Caco-2 (cell line): ENCODE measurements around the gene ADRA2C. TPM values are rescaled to one million over a fixed set of nuclear protein-coding genes. Genes with fewer than 3 reads are reported as not detected.

ENCODE experiments used
- BruUV-seq: library from RNA; stranded (reverse); fragments of 400-500 nt; replicated peaks from 2 replicates; lab custom pipeline; 2021; lab: Mats Ljungman, UMichigan
- CTCF ChIA-PET: fragments of 300-600 bp; sonication (Branson Sonifier 250); formaldehyde crosslinking; loops from one replicate; lab custom pipeline; 2022; ENCODE audit warnings: antibody characterized with exemption; lab: Charles Lee
- POLR2A ChIA-PET: fragments of 300-600 bp; sonication (Branson Sonifier 250); formaldehyde crosslinking; loops from one replicate; lab custom pipeline; 2022; ENCODE audit warnings: antibody characterized with exemption; lab: Charles Lee
- DNase-seq, 2 experiments: peaks; one replicate each; pipeline versions ENCODE4 v3.0.0 to v3.0.0-alpha.2; 2020 to 2022
- H3K27me3 ChIP-seq: replicated peaks from 2 replicates; pipeline ENCODE4 v1.6.0; 2011; ENCODE audit warnings: low read length; ENCODE audit not compliant: control insufficient read depth, insufficient read depth
- H3K36me3 ChIP-seq: 2 replicates; pipeline ENCODE4 v1.5.1; 2011; ENCODE audit warnings: low read length; ENCODE audit not compliant: control insufficient read depth, insufficient read depth
- H3K4me1 ChIP-seq: fragments of 250-450 bp; sonication (Bioruptor Pico); 2 replicates; pipeline ENCODE4 v1.5.1; 2020; ENCODE audit warnings: mild to moderate bottlenecking
- H3K4me3 ChIP-seq: 2 replicates; pipeline ENCODE4 v1.5.1; 2011; ENCODE audit warnings: low read depth, mild to moderate bottlenecking, control low read depth, low read length
- H3K9me3 ChIP-seq: fragments of 250-450 bp; sonication (Bioruptor Pico); 2 replicates; pipeline ENCODE4 v1.5.1; 2020; ENCODE audit warnings: mild to moderate bottlenecking, moderate library complexity
- H3K27ac Mint-ChIP-seq: one replicate; pipeline ENCODE4 v1.8.0; 2022; ENCODE audit warnings: mixed read lengths; ENCODE audit not compliant: unreplicated experiment
- H3K27me3 Mint-ChIP-seq: one replicate; pipeline ENCODE4 v1.8.0; 2022; ENCODE audit warnings: mixed read lengths; ENCODE audit not compliant: insufficient read depth, unreplicated experiment
- H3K36me3 Mint-ChIP-seq: one replicate; pipeline ENCODE4 v1.8.0; 2022; ENCODE audit warnings: mild to moderate bottlenecking, mixed read lengths; ENCODE audit not compliant: insufficient read depth, unreplicated experiment
- H3K4me1 Mint-ChIP-seq: one replicate; pipeline ENCODE4 v1.8.0; 2022; ENCODE audit warnings: low read depth, mixed read lengths; ENCODE audit not compliant: unreplicated experiment
- H3K4me3 Mint-ChIP-seq: one replicate; pipeline ENCODE4 v1.8.0; 2022; ENCODE audit warnings: mild to moderate bottlenecking, moderate library complexity, mixed read lengths; ENCODE audit not compliant: unreplicated experiment
- H3K9me3 Mint-ChIP-seq: one replicate; pipeline ENCODE4 v1.8.0; 2022; ENCODE audit warnings: mixed read lengths; ENCODE audit not compliant: unreplicated experiment
- intact Hi-C: fragments of 100-400 bp; cut with micrococcal nuclease; formaldehyde crosslinking; loops from one replicate; pipeline ENCODE4 v1.10.0; 2022; ENCODE audit not compliant: unreplicated experiment
- total RNA-seq: library from RNA; stranded (reverse); gene quantifications from 2 replicates; pipeline ENCODE4 v1.2.3, GENCODE V29; 2022
- TF ChIP-seq, protein P1 (sequence below), 2 experiments: fragments of 200-600 bp in 1 of 2; IDR thresholded peaks; 1 replicate in 1 of 2; 2 replicates in 1 of 2; pipeline versions ENCODE4 v1.5.1 to v1.8.0; 2011 to 2022; ENCODE audit warnings: antibody characterized with exemption in 1 of 2, control low read depth in 1 of 2, inconsistent platforms in 1 of 2, low read depth in 1 of 2, low read length in 1 of 2, mild to moderate bottlenecking in 1 of 2, moderate library complexity in 1 of 2; ENCODE audit not compliant: insufficient read depth in 1 of 2, severe bottlenecking in 1 of 2, unreplicated experiment in 1 of 2

The ADRA2C gene
- total RNA-seq, 1 experiment from 2014 or later = 11.7 TPM

DNA sequence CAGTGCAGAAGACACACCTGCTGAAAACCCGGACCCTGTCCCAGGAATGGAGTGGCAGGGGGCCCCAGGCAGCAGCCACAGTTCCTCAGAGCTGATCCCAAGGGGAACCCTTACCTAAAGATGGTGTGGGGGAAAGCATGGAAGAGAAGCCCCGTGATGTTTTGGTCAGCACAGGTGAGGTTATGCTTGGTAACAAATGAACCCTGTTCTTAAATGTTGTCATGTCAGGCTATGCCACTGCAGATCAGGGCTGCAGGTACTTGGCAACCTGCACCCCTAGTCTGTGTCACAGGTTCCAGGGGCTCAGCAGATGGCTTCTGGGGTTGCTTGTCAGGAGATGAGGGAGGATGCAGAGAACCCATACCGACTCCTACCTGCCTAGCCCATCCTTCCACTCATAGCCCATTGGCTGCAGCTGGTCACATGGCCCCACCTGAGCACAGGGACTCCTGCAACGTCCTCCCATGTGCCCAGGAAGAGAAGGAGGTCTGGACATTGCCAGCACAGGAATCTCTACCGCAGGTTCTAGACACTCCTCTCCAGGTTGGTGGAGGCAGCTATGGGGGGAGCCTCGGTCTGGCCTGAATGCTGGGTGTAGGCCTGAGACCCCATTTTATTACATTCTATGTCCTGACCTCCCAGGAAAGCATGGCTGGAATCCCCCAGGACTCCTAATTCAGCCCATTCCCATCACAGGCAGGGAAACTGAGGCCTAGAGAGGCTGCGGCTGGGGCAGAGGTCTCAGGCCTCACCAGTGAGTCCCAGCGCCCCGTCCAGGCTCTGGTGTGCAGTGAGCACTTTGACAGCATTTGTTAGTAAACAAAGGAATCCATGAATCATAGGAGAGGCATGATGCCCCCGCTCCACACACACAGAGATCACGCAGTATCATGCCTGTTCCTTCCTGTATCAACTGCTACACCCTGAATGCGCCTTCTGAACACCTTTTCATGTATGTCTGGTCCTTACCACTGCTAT lies 51.1 kb downstream of the ADRA2C start:
- Mint-ChIP-seq H3K36me3 (no peaks in the 10 kb centered on the region), H3K27ac (no peak overlapping the region), H3K4me1 (peaks cover 15% of the 10 kb centered on the region), H3K4me3 (no peak overlapping the region), H3K27me3 (no peaks in the 10 kb centered on the region), H3K9me3 (no peaks in the 10 kb centered on the region)
- TF ChIP-seq, protein P1, sequence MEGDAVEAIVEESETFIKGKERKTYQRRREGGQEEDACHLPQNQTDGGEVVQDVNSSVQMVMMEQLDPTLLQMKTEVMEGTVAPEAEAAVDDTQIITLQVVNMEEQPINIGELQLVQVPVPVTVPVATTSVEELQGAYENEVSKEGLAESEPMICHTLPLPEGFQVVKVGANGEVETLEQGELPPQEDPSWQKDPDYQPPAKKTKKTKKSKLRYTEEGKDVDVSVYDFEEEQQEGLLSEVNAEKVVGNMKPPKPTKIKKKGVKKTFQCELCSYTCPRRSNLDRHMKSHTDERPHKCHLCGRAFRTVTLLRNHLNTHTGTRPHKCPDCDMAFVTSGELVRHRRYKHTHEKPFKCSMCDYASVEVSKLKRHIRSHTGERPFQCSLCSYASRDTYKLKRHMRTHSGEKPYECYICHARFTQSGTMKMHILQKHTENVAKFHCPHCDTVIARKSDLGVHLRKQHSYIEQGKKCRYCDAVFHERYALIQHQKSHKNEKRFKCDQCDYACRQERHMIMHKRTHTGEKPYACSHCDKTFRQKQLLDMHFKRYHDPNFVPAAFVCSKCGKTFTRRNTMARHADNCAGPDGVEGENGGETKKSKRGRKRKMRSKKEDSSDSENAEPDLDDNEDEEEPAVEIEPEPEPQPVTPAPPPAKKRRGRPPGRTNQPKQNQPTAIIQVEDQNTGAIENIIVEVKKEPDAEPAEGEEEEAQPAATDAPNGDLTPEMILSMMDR (IDR thresholded peaks at IDR 0.05; ENCODE audit: insufficient read depth in 1 of 2, low read depth in 1 of 2, low read length in 1 of 2, severe bottlenecking in 1 of 2, unreplicated experiment in 1 of 2) = no peak
- intact Hi-C loops = no loop called here
- no peak for DNase-seq
- no peaks in the 10 kb centered on the region for H3K36me3 ChIP-seq
- peaks cover 24% of the 10 kb centered on the region for H3K4me1 ChIP-seq
- no peak overlapping the region for H3K4me3 ChIP-seq
- no TSS peak for BruUV-seq
- ChIA-PET POLR2A (no interaction called here), CTCF (no interaction called here)
- no peaks in the 10 kb centered on the region for H3K9me3 ChIP-seq
- no peaks in the 10 kb centered on the region for H3K27me3 ChIP-seq

Other genes starting within 250 kb of the ADRA2C start
- 211 and 224 TPM in 2 replicates for gene LRPAP1, start 234.0 kb upstream of the ADRA2C start, total RNA-seq